H1 (cell line): ENCODE data around the gene MOGAT2. TPM values are rescaled to one million over a fixed set of nuclear protein-coding genes. Genes with fewer than 3 reads are reported as not detected.

Experiments used
- CTCF ChIA-PET: fragments of 300-600 bp; sonication (Branson Sonifier 250); formaldehyde crosslinking; loops from one replicate; lab custom pipeline; 2021; ENCODE audit not compliant: partially characterized antibody; lab: Charles Lee
- POLR2A ChIA-PET: fragments of 300-600 bp; sonication (Branson Sonifier 250); formaldehyde crosslinking; loops from one replicate; lab custom pipeline; 2021; ENCODE audit warnings: inconsistent platforms; ENCODE audit not compliant: partially characterized antibody; lab: Charles Lee
- DNase-seq, 2 experiments: peaks; one replicate each; pipeline versions ENCODE4 v3.0.0 to v3.0.0-alpha.2; 2010 to 2022; ENCODE audit warnings: low spot score in 2 of 2, low read depth in 1 of 2, mixed read lengths in 1 of 2
- FAIRE-seq: peaks from 2 replicates; lab custom pipeline; 2011; peaks lifted over from hg19 to GRCh38; lab: Jason Lieb, UNC
- H2AFZ ChIP-seq: 2 replicates; pipeline ENCODE4 v1.8.1; 2012; ENCODE audit warnings: low read length, inconsistent platforms
- H2AK5ac ChIP-seq: 2 replicates; pipeline ENCODE4 v1.6.1; 2013; ENCODE audit warnings: low read depth, low read length
- H2BK120ac ChIP-seq: replicated peaks from 2 replicates; pipeline ENCODE3; 2013; ENCODE audit warnings: low read depth, low read length, inconsistent platforms
- H2BK12ac ChIP-seq: 2 replicates; pipeline ENCODE4 v1.6.1; 2013; ENCODE audit warnings: low read depth, low read length
- H2BK15ac ChIP-seq: 2 replicates; pipeline ENCODE4 v1.6.1; 2013; ENCODE audit warnings: low read length
- H2BK20ac ChIP-seq: 2 replicates; pipeline ENCODE4 v1.6.1; 2013; ENCODE audit warnings: low read length
- H2BK5ac ChIP-seq: 2 replicates; pipeline ENCODE4 v1.6.1; 2013; ENCODE audit warnings: low read depth, low read length
- H3K14ac ChIP-seq: 2 replicates; pipeline ENCODE4 v1.6.1; 2013; ENCODE audit warnings: inconsistent platforms; ENCODE audit not compliant: insufficient read length
- H3K18ac ChIP-seq: 2 replicates; pipeline ENCODE4 v1.6.1; 2013; ENCODE audit warnings: low read length; ENCODE audit errors: extremely low read depth
- H3K23ac ChIP-seq: 2 replicates; pipeline ENCODE4 v1.6.1; 2013; ENCODE audit warnings: inconsistent platforms; ENCODE audit not compliant: insufficient read length
- H3K23me2 ChIP-seq: 2 replicates; pipeline ENCODE4 v1.6.1; 2013; ENCODE audit warnings: low read depth, low read length
- H3K27ac ChIP-seq: 2 replicates; pipeline ENCODE4 v1.6.1; 2011; ENCODE audit warnings: low read depth, low read length, inconsistent platforms
- H3K27me3 ChIP-seq, 4 experiments: replicated peaks in 1 of 4; 1 replicate in 1 of 4; 2 replicates in 3 of 4; pipeline versions ENCODE4 v1.6.1 to v1.8.1; 2011 to 2013; ENCODE audit warnings: low read length in 3 of 4, mild to moderate bottlenecking in 3 of 4, inconsistent platforms in 2 of 4, mixed read lengths in 2 of 4, moderate library complexity in 1 of 4; ENCODE audit not compliant: control insufficient read depth in 3 of 4, insufficient read depth in 3 of 4; ENCODE audit errors: extremely low read depth in 1 of 4
- H3K36me3 ChIP-seq, 4 experiments: 2 replicates each; pipeline versions ENCODE4 v1.6.1 to v1.8.1; 2011 to 2013; ENCODE audit warnings: mild to moderate bottlenecking in 4 of 4, low read length in 3 of 4, moderate library complexity in 2 of 4, control low read depth in 1 of 4, inconsistent platforms in 1 of 4; ENCODE audit not compliant: insufficient read depth in 4 of 4, control insufficient read depth in 2 of 4
- H3K4ac ChIP-seq: replicated peaks from 2 replicates; pipeline ENCODE3; 2013; ENCODE audit warnings: low read length, low read depth, mixed read lengths, inconsistent platforms; ENCODE audit not compliant: insufficient read length
- H3K4me1 ChIP-seq, 4 experiments: replicated peaks in 1 of 4; 1 replicate in 1 of 4; 2 replicates in 3 of 4; pipeline versions ENCODE4 v1.6.1 to v1.8.1; 2011 to 2013; ENCODE audit warnings: low read length in 3 of 4, inconsistent platforms in 2 of 4, mixed read lengths in 1 of 4; ENCODE audit not compliant: insufficient read depth in 4 of 4, control insufficient read depth in 3 of 4
- H3K4me2 ChIP-seq, 2 experiments: 2 replicates each; pipeline versions ENCODE4 v1.6.1 to v1.8.1; 2011 to 2013; ENCODE audit warnings: low read depth in 2 of 2, low read length in 2 of 2, control low read depth in 1 of 2, inconsistent platforms in 1 of 2, mild to moderate bottlenecking in 1 of 2; ENCODE audit not compliant: insufficient read depth in 1 of 2
- H3K4me3 ChIP-seq, 4 experiments: fragments of 200-600, 300-600 bp in 1 of 4; sonication (generic), shearing (Covaris generic), sonication (Bioruptor Twin) in 1 of 4; 2 replicates each; pipeline versions ENCODE4 v1.5.1 to v1.8.1; 2011 to 2016; ENCODE audit warnings: low read length in 4 of 4, low read depth in 3 of 4, control low read depth in 2 of 4, inconsistent platforms in 2 of 4, mild to moderate bottlenecking in 2 of 4, mixed read lengths in 1 of 4, moderate library complexity in 1 of 4; ENCODE audit not compliant: insufficient read depth in 2 of 4; ENCODE audit errors: extremely low read depth in 1 of 4
- H3K56ac ChIP-seq: replicated peaks from 2 replicates; pipeline ENCODE3; 2013; ENCODE audit warnings: low read depth, mild to moderate bottlenecking, mixed read lengths, low read length, inconsistent platforms; ENCODE audit not compliant: insufficient read length
- H3K79me1 ChIP-seq: 2 replicates; pipeline ENCODE4 v1.6.1; 2013; ENCODE audit warnings: low read depth, low read length, control low read depth
- H3K79me2 ChIP-seq, 2 experiments: 2 replicates each; pipeline versions ENCODE4 v1.6.1 to v1.8.1; 2012 to 2013; ENCODE audit warnings: low read length in 2 of 2, mild to moderate bottlenecking in 2 of 2, inconsistent platforms in 1 of 2; ENCODE audit not compliant: insufficient read depth in 2 of 2, control insufficient read depth in 1 of 2
- H3K9ac ChIP-seq, 4 experiments: replicated peaks in 1 of 4; 1 replicate in 1 of 4; 2 replicates in 3 of 4; pipeline versions ENCODE4 v1.6.1 to v1.8.1; 2011 to 2013; ENCODE audit warnings: low read depth in 3 of 4, low read length in 3 of 4, control low read depth in 2 of 4, mild to moderate bottlenecking in 2 of 4, moderate library complexity in 2 of 4, inconsistent platforms in 1 of 4; ENCODE audit errors: extremely low read depth in 1 of 4
- H3K9me3 ChIP-seq, 2 experiments: 2 replicates each; pipeline versions ENCODE4 v1.6.1 to v1.8.1; 2012 to 2013; ENCODE audit warnings: mild to moderate bottlenecking in 2 of 2, moderate library complexity in 2 of 2, control low read depth in 1 of 2, inconsistent platforms in 1 of 2, low read depth in 1 of 2, low read length in 1 of 2, mixed read lengths in 1 of 2; ENCODE audit not compliant: insufficient read depth in 2 of 2
- H4K20me1 ChIP-seq, 2 experiments: replicated peaks in 1 of 2; 2 replicates each; pipeline versions ENCODE3 to v1.8.1; 2011 to 2013; ENCODE audit warnings: inconsistent platforms in 2 of 2, low read length in 2 of 2, mild to moderate bottlenecking in 1 of 2; ENCODE audit not compliant: insufficient read depth in 2 of 2, control insufficient read depth in 1 of 2
- H4K5ac ChIP-seq: 2 replicates; pipeline ENCODE4 v1.6.1; 2013; ENCODE audit warnings: low read length, low read depth, mixed read lengths, inconsistent platforms; ENCODE audit not compliant: insufficient read length
- H4K8ac ChIP-seq: 2 replicates; pipeline ENCODE4 v1.8.0; 2013; ENCODE audit warnings: mild to moderate bottlenecking, moderate library complexity, low read length, inconsistent platforms; ENCODE audit not compliant: insufficient read depth; ENCODE audit errors: extremely low read depth
- H4K91ac ChIP-seq: replicated peaks from 2 replicates; pipeline ENCODE3; 2013; ENCODE audit warnings: low read length, mixed read lengths, inconsistent platforms; ENCODE audit not compliant: insufficient read length
- CHD2 ChIP-seq: IDR thresholded peaks from 2 replicates; pipeline ENCODE4 v1.6.1; 2012; ENCODE audit warnings: low read length, improper control_type of control experiment
- JUND ChIP-seq: IDR thresholded peaks from 2 replicates; pipeline ENCODE4 v1.6.1; 2011; ENCODE audit warnings: mild to moderate bottlenecking, improper control_type of control experiment, low read length
- MAX ChIP-seq: IDR thresholded peaks from 2 replicates; pipeline ENCODE4 v1.6.1; 2012; ENCODE audit warnings: inconsistent platforms
- RXRA ChIP-seq: IDR thresholded peaks from 2 replicates; pipeline ENCODE4 v1.6.1; 2011; ENCODE audit warnings: low read depth, mild to moderate bottlenecking, low read length, moderate library complexity; ENCODE audit not compliant: insufficient read depth
- SRF ChIP-seq: IDR thresholded peaks from 2 replicates; pipeline ENCODE4 v1.6.1; 2011; ENCODE audit warnings: mild to moderate bottlenecking, low read depth, low read length, moderate library complexity
- WGBS, 2 experiments: shearing (Covaris generic) in 1 of 2; methylation state at CpG; one replicate each; pipeline versions ENCODE4 v1.1.6 to v1.1.7; 2013 to 2015; ENCODE audit warnings: low lambda C conversion rate in 2 of 2, mixed read lengths in 2 of 2, inconsistent platforms in 1 of 2, low coverage in 1 of 2, missing lambda C conversion rate in 1 of 2; ENCODE audit not compliant: insufficient replicate concordance in 2 of 2, insufficient coverage in 1 of 2, insufficient read length in 1 of 2; ENCODE audit errors: extremely low coverage in 1 of 2, missing lambda C conversion rate in 1 of 2; 5-methylcytosine and 5-hydroxymethylcytosine counted together
- polyA plus RNA-seq, 7 experiments: library from polyadenylated mRNA; depleted of rRNA in 3 of 7; stranded (reverse) in 5 of 7; unstranded in 2 of 7; fragments of >200 nt in 5 of 7; fragments of 200-250 nt in 2 of 7; gene quantifications; 1 replicate in 5 of 7; 2 replicates in 1 of 7; 4 replicates in 1 of 7; pipeline versions ENCODE4 v1.2.1 to v1.2.3, GENCODE V29; 2011 to 2013; ENCODE audit warnings: missing spikeins in 2 of 7, mixed read lengths in 2 of 7
- total RNA-seq: library from RNA; stranded (reverse); fragmentation: NEBNext Ultra II Directional; extraction: Animal tissue kit (Norgen Biotek cat#: 25700); gene quantifications from 2 replicates; pipeline ENCODE4 v1.2.1, GENCODE V29; 2021
- TF ChIP-seq, protein P1 (sequence below): IDR thresholded peaks from 2 replicates; pipeline ENCODE4 v1.6.1; 2012; ENCODE audit warnings: low read length, inconsistent platforms
- TF ChIP-seq, protein P2 (sequence below): IDR thresholded peaks from 2 replicates; pipeline ENCODE4 v1.6.1; 2012; ENCODE audit warnings: inconsistent platforms

Gene MOGAT2
- total and polyA plus RNA-seq, 2 of the 8 experiments (the other 6 are each of a cell fraction or from before 2014, with no cell fraction given): not detected

GRCh38 chr11:75719340-75720239 lies 2.0 kb downstream of the MOGAT2 start:
- no peaks in the 10 kb centered on the region for H3K79me2 ChIP-seq
- DNase-seq: no peak

More at GRCh38 chr11:75719340-75720239, 2.0 kb downstream of the MOGAT2 start:
- no peak overlapping the region for H2AK5ac ChIP-seq
- FAIRE-seq: no peak
- no peak overlapping the region; the same call in 1 of the 2 replicates for H2AFZ ChIP-seq
- H3K14ac ChIP-seq: no peak overlapping the region
- peaks cover 0 to 3% (median 0%) of the 10 kb centered on the region in 4 experiments; a peak in 2 of 7 replicates for H3K4me1 ChIP-seq
- peaks cover 0 to 15% (median 3%) of the 10 kb centered on the region in 4 experiments; a peak in 4 of 7 replicates for H3K27me3 ChIP-seq
- no peak overlapping the region for H2BK120ac ChIP-seq
- H3K9ac ChIP-seq: no peak overlapping the region
- no peak overlapping the region for H2BK12ac ChIP-seq
- H2BK5ac ChIP-seq: no peak overlapping the region
- H3K27ac ChIP-seq: no peak overlapping the region
- no peak overlapping the region for H2BK15ac ChIP-seq
- ChIA-PET CTCF (interaction anchor here (0.6 to 2.8 kb wide), 11 partner anchors 10 to 593 kb away, joined by 3 to 10 read pairs (median 3); no protein-coding TSS in a partner anchor), POLR2A (no interaction called here)
- H4K5ac ChIP-seq: no peak overlapping the region
- H3K4me2 ChIP-seq: no peak overlapping the region
- H3K4me3 ChIP-seq: no peak overlapping the region
- no peak overlapping the region for H3K23ac ChIP-seq
- H2BK20ac ChIP-seq: no peak overlapping the region
- no peak overlapping the region for H3K18ac ChIP-seq
- TF ChIP-seq SRF: no peak
- no peak for TF ChIP-seq CHD2
- TF ChIP-seq, protein P1, sequence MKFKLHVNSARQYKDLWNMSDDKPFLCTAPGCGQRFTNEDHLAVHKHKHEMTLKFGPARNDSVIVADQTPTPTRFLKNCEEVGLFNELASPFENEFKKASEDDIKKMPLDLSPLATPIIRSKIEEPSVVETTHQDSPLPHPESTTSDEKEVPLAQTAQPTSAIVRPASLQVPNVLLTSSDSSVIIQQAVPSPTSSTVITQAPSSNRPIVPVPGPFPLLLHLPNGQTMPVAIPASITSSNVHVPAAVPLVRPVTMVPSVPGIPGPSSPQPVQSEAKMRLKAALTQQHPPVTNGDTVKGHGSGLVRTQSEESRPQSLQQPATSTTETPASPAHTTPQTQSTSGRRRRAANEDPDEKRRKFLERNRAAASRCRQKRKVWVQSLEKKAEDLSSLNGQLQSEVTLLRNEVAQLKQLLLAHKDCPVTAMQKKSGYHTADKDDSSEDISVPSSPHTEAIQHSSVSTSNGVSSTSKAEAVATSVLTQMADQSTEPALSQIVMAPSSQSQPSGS: no peak
- TF ChIP-seq JUND: no peak
- no peak for TF ChIP-seq RXRA
- TF ChIP-seq MAX: no peak
- TF ChIP-seq, protein P2, sequence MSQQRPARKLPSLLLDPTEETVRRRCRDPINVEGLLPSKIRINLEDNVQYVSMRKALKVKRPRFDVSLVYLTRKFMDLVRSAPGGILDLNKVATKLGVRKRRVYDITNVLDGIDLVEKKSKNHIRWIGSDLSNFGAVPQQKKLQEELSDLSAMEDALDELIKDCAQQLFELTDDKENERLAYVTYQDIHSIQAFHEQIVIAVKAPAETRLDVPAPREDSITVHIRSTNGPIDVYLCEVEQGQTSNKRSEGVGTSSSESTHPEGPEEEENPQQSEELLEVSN: no peak
- no peaks in the 10 kb centered on the region for H3K23me2 ChIP-seq
- H3K9me3 ChIP-seq: no peaks in the 10 kb centered on the region
- no peak overlapping the region for H4K91ac ChIP-seq
- no peak overlapping the region for H3K4ac ChIP-seq
- H4K8ac ChIP-seq: peak overlapping the region; percentile 11; the same call in 1 of the 2 replicates
- WGBS, 2 experiments: 91% methylated on average over 13 of the region's 14 CpGs; no CpG with 5 or more reads in 1 of the 2 experiments
- H3K56ac ChIP-seq: no peak overlapping the region
- no peaks in the 10 kb centered on the region for H3K36me3 ChIP-seq
- H3K79me1 ChIP-seq: no peaks in the 10 kb centered on the region
- H4K20me1 ChIP-seq: no peaks in the 10 kb centered on the region
